NCI-H69 (cell line): ENCODE data around the gene MSH2.
"Not testable (repeated sequence)": the region's sequence is repeated elsewhere in the genome, so short reads cannot be mapped to it uniquely, and the experiment has no call there.

Experiments
- DNase-seq: peaks from one replicate; lab custom pipeline; 2025; lab: John Stamatoyannopoulos, UW

Gene MSH2

DNA sequence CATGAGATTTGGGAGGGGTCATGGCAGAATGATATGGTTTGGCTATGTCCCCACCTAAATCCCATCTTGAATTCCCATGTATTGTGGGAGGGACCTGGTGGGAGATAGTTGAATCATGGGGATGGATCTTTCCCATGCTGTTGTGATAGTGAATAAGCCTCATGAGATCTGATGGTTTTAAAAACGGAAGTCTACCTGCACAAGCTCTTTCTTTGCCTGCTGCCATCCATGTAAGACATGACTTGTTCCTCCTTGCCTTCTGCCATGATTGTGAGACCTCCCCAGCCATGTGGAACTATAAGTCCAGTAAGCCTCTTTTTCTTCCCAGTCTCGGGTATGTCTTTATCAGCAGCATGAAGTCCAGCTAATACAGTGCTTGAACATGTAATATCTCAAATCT, 5.0 kb downstream of the MSH2 start:
- DNase-seq, result not testable (repeated sequence)

DNA sequence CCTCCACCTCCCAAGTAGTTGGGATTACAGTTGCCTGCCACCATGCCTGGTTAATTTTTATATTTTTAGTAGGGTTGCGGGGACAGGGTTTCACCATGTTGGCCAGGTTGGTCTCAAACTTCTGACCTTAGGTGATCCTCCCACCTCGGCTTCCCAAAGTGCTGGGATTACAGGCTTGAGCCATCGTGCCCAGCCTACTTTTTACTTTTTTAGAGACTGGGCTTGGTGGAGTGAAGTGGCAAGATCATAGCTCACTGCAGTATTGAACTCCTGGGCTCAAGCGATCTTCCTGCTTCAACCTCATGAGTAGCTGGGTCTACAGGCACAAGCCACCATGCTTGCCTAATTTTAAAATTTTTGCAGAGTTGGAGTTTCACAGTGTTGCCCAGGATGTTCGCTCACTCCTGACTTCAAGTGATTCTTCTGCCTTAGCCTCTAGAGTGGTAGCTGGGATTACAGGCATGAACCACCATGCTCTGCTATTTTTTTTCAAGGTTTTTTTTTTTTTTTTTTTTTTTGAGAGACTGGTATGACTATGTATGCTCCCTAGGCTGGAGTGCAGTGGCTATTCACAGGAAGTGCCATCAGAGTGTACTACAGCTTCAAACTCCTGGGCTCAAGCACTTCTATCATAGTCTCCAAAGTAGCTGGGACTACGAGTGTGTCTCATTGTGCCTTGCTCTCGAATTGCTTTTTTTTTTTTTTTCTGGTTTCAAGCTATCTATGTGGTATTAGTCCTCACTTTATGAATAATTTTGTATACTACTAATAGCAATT, 11.9 kb downstream of the MSH2 start:
- no peak for DNase-seq

DNA sequence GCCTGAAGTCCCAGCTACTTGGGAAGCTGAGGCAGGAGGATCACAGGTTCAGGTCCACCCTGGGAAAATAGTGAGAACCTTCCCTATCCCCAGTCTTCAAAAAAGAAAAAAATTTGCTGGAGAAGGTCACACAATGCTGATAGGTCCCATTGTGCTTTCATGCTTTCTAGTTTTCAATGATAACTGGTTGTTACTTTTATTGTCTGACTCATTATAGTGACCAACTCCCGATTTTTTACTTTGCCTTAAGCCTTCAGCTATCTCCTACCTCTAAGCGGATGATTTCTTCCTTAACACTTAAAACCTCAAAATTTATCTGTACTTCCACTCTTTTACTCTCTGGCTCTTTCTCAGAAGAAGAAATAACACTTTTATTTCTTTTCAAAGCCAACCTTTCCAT, 17.3 kb downstream of the MSH2 start:
- DNase-seq, result no peak

DNA sequence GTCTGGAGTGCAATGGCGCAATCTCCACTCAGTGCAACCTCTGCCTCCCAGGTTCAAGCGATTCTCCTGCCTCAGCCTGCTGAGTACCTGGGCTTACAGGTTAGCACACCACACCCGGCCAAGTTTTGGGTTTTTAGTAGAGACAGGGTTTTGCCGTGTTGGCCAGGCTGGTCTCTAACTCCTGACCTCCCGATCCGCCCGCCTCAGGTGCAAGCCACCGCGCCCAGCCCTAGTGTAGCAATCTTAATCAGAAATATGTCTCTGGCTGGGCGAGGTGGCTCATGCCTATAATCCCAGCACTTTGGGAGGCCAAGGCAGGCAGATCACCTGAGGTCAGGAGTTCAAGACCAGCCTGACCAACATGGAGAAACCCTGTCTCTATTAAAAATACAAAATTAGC, 17.7 kb downstream of the MSH2 start:
- DNase-seq, result not testable (repeated sequence)

DNA sequence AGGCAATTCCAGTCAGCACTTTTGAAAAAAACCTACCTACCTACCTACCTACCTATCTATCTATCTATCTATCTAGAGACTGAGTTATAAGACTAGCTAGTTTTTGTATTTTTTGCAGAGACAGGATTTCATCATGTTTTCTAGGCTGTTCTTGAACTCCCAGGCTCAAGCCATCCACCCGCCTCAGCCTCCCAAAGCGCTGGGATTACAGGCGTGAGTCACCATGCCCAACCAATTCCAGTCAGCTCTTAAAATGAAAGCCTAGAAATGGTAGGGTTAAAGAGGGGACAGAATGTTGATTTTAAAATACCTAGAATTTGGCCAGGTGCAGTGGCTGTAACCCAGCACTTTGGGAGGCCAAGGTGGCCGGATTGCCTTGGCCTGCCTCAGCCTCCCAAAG, 19.1 kb downstream of the MSH2 start:
- no peak for DNase-seq

DNA sequence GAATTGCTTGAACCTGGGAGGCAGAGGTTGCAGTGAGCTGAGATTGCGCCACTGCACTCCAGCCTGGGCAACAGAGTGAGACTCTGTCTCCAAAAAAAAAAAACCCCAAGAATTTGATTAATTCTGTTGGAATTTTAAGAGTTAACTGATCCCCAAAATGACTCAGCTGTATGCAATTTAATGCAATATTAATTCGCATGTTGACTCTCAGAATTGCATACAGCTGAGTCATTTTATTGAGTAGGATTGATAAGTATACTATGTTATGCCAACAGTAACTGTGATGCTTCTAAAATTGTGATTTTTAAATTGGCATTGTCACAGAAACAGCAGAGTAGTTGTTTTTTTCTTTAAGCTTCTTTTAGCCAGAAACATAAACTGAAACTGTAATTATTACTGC, 19.6 kb downstream of the MSH2 start:
- no peak for DNase-seq

DNA sequence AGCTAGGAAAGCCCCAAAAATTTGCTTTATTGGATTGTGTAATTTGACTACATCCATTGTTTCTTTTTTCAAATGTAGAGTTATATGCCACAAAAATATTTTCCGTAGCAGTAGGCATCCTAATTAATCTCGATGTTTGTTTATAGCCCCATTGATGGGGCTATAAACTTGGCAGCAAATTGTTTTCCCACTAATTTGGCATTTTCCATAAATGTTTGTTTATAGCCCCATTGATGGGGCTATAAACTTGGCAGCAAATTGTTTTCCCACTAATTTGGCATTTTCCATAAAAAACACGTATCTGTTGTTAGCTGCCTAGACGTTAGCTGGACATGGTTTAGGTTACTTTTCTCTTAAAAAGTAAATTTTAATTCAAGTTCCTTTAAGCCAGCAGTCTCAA, 23.8 kb downstream of the MSH2 start:
- DNase-seq, result no peak

DNA sequence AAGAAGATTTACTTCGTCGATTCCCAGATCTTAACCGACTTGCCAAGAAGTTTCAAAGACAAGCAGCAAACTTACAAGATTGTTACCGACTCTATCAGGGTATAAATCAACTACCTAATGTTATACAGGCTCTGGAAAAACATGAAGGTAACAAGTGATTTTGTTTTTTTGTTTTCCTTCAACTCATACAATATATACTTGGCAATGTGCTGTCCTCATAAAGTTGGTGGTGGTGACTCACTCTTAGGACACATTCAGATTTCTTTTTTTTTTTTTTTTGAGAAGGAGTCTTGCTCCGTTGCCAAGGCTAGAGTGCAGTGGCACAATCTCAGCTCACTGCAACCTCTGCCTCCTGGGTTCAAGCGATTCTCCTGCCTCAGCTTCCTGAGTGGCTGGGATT, 26.8 kb downstream of the MSH2 start:
- no peak for DNase-seq

DNA sequence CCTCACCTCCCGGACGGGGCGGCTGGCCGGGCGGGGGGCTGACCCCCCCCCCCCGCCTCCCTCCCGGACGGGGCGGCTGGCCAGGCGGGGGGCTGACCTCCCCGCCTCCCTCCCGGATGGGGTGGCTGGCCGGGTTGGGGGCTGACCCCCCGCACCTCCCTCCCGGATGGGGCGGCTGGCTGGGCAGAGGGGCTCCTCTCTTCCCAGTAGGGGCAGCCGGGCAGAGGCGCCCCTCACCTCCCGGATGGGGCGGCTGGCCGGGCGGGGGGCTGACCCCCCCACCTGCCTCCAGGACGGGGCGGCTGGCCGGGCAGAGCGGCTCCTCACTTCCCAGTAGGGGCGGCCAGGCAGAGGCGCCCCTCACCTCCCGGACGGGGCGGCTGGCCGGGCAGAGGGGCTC, 30.1 kb downstream of the MSH2 start:
- DNase-seq, result not testable (repeated sequence)

DNA sequence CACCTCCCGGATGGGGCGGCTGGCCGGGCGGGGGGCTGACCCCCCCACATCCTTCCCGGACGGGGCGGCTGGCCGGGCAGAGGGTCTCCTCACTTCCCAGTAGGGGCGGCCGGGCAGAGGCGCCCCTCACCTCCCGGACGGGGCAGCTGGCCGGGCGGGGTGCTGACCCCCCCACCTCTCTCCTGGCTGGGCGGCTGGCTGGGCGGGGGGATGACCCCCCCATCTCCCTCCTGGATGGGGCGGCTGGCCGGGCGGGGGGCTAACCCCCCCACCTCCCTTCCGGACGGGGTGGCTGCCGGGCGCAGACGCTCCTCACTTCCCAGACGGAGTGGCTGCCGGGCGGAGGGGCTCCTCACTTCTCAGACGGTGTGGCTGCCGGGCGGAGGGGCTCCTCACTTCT, 30.5 kb downstream of the MSH2 start:
- not testable (repeated sequence) for DNase-seq

DNA sequence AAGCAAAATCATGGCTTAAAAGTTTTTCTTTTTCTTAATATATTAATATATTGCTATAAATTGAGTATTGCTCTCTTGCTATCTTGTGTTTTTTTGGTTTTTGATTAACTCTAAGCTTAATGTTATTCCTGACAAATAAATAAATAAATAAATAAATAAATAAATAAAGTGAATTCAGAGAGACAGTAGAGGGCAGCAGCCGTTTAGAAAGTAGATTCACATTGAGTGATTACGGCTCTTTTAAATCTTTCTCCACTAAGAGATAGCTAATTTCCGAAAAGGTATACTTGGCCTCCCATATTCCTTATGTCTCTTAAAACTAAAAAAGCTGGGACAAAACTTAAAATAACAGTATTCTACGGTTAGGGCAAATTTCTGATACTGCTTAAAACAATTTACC, 34.3 kb downstream of the MSH2 start:
- DNase-seq, result peak; percentile 3

DNA sequence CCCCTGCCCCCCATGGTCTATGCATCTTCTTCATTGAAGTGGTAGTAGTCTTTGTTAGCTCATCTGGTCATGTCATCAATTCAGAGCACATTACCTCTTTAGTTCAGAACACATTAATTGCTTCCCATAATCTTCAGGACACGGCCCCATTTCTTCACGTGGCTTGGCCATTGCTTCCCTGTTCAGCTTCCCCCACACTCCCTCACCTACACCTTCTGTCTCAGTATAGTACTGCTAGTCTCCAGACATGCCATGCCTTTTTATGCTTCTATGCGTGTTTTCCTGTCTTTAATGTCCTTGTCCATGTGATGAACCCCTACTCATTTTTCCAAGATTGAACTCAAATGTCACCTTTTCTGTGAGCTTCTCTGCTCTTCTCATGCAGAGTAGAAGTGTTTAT, 35.1 kb downstream of the MSH2 start:
- DNase-seq, result no peak

DNA sequence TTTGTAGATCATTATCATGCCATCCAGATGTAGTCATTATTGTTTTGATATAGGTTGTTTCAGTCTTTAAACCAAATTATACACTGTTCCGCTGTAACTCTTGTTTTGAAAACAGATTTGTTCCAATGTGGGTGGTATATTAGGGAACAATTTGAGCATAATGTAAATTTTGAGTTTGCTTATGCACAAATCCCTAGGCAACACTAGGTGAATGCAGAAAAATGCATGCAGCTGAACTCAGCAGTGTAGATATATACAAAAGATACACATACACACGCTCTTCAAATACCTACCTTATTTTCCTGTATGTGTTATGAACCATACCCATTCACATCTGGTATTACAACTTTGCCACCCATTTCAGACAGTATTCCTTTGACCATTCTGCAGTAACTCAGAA, 35.8 kb downstream of the MSH2 start:
- no peak for DNase-seq

DNA sequence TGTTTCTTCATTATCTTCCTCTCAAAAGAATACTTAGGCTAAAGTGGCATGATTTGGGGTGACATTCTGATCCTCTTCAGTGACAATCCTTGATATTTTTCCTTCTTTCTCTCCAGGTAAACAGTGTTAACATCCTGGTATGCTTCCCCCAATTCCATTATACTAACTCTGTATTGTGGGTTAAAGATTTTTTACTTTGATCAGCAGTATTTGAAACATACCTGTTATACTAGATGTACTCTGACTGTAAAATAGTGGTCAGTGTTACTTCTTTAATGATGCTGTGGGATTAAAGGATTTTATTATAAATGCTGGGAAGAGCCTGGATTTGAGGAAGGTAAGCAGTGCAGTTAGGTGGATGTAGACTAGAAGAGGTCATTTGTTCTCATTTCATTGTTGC, 48.8 kb downstream of the MSH2 start:
- DNase-seq, result no peak

DNA sequence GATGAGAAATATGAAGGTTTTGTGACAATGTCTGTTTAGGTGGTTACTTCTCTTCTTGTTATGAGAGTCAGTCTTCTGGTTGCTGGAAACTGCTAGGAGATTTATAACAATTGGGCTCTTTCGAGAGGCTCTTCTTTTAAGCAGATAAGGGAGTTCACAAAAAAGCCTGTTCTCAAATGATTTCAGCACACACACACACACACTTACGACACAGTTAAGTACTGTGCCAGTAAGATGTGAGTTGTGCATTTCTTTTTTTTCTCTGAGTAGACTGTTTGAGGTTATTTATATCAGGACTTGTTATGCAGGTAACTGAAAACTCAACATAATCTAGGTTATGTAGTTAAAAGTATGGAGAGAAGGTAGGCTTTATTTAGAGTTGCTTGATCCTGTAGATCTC, 49.8 kb downstream of the MSH2 start:
- DNase-seq, result no peak

DNA sequence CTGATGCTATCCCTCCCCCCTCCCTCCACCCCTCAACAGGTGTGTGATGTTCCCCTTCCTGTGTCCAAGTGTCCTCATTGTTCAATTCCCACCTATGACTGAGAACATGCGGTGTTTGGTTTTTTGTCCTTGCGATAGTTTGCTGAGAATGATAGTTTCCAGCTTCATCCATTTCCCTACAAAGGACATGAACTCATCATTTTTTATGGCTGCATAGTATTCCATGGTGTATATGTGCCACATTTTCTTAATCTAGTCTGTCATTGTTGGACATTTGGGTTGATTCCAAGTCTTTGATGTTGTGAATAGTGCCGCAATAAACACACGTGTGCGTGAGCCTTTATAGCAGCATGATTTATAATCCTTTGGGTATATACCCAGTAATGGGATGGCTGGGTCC, 51.9 kb downstream of the MSH2 start:
- DNase-seq, result not testable (repeated sequence)

DNA sequence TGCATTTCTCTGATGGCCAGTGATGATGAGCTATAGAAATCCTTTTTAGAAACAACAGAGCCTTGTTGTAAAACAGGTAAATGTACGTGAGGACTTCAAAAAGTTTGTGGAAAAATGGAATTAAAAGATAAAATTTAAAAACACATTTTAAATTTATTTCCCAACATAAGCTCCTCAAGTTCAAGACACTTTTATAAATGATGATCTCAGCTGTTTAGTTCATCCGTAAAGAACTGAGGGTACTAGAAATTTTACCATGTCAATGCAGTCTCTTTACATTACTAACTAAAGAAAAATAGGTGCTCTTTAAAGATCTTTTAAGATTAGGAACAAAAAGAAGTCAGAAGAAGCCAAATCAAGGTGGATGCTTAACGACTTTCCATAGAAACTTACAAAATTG, 52.5 kb downstream of the MSH2 start:
- no peak for DNase-seq

DNA sequence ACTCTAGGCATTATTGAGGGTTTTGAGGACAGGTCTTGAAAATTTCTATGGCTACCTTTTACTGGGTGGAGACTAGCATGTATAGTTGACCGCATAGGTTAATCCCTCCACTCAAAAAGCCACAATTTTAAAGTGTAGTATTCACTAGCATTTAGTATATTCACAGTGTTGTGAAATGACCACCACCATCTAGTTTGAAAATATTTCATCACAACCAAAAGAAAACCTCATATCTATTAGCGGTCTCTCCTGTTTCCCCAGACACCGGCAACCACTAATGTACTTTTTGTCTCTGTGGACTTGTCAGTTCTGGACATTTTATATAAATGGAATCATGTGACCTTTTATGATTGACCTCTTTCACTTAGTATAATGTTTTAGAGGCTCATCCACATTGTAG, 53.9 kb downstream of the MSH2 start:
- DNase-seq, result no peak

DNA sequence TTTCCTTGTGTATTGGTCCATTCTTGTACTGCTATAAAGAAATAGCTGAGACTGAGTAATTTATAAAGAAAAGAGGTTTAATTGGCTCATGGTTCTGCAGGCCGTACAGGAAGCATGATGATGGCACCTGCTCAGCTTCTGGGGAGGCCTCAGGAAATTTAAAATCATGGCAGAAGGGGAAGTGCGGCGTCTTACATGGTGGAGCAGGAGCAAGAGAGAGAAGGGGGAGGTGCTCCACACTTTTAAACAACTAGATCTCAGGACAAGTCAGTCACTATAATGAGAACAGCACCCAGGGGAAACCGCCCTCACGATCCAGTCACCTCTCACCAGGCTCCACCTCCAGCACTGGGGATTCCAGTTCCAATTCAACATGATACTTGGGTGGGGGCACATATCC, 54.3 kb downstream of the MSH2 start:
- no peak for DNase-seq

DNA sequence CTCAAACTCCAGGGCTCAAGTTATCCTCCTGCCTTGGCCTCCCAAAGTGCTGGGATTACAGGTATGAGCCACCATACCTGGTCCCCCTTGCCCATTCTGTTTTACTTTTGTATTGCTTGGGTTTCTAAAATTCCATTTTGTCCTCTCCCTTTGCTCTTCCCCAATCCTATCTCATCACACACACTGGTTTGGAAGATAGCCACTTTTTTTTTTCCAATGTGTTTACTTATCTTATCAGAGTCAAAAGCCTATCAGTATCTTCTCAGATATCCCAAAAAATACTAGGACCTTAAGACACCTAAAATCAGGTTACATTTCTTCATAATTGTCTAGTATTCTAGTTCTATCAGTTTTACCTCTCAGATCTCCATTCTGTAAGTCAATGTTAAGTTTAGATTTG, 56.1 kb downstream of the MSH2 start:
- no peak for DNase-seq

DNA sequence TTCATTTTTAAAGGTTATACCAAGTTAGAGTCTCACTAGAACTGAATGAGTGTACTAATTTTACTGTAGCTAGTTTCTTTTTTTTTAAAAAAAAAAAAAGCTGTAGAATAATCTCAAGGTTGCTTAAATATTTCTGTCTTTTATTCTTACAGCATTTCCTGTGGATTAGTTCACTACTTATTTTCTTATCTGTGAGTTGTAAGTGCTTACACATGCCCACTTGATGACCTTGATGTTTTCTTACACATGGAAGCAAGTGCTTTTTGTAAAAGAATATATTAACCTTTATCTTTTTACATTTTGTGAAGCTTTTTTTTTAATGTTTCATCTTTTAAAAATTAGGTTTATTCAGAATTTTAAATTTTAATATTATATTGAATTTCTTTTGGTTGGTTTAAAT, 57.8 kb downstream of the MSH2 start:
- DNase-seq, result no peak

DNA sequence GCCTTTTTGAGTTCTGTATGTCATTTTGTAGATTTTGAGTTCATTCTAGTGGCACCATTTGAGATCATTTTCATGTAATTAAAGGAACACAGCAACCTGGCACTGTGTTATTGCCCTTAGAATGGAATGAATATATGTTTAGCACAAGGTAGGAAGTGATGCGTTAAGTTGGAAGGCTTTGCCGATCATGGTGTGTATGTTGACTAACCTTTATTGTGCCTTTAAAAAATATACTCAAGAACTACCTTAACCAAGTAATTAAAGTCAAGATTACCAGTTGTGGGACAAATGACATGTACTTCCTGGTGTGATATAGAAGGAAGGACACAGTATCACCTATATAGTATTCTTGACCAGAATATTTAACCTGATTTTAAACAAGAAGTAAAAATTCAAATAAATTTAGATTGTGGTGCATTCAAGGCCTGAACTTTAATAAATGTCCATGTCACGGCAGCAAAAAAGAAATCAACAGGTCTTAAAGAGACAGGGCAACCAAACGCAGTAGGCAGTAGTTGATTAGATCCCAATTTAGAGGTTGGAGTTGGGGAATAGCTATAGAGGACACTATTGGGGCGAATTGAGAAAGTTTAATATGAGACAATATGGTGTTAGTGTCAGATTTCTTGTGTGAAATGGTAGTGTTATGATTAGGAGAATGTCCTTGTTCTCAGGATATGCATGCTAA, 68.6 kb downstream of the MSH2 start:
- no peak for DNase-seq

DNA sequence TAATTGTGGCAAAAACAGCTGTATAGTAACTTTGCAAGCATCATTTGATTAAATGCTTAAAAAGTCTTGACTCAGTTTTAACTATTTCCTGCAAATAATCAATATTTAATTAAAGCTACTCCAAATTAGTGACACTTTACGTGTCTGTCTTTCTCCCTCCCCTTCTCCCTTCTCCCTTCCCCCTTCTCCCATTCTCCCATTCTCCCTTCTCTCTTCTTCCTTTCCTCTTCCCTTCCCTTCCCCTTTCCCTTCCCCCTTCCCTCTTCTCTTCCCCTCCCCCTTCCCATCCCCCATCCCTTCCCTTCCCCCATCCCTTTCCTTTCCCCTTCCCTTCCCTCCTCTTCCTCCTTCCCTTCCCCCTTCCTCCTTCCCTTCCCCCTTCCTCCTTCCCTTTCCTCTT, 76.9 kb downstream of the MSH2 start:
- DNase-seq, result no peak

DNA sequence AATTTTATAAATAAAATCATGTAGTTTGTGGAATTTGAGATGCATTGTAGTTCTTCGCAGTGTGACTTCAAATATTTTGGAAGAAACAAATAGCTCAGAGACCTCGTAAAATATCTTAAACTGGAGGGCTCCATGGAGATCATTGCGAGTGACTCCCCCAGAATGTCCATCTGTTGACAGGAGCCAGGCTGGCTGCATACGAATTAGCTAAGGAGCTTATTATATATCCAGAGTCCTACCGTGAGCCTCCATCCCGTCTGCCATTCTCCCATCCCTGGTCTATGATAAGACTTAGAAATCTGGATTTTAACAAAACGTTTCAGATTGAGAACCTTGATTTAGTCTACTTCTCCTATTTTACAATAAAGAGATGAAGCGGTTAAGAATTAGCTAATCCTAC, 80.2 kb downstream of the MSH2 start:
- no peak for DNase-seq
